ENCODE results near the gene MPP7. TPM values are rescaled to one million over a fixed set of nuclear protein-coding genes. Genes with fewer than 3 reads are reported as not detected.
A peak's percentile ranks its signal among the peaks of the same experiment; 100 is the strongest.

MPP7 gene
- total RNA-seq, 3 donors from 2014 or later (not counting 1 experiment from before 2014, with no cell fraction given) = 11.5 to 21.0 (median 19.1) TPM

DNA sequence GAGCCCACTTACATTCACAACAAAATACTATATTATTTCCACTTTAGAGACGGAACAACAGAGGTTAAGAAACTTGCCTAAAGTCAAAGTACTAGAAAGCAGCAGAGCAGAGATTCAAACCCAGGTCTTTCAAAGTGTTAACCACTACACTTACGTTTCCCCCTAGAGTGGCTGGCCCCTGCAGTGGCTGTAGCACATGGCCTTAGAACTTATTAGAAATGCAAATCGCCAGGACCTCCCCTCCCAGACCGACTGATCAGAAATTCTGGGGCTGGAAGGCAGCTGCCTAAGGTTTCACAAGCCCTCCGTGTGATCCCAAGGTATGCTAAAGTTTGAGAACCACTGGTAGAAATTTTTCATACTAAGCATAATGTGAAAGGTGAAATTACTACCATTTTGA is 8.1 kb downstream of the MPP7 start:
- H3K36me3 Mint-ChIP-seq = no peaks in the 10 kb centered on the region
- WGBS (ENCODE audit: insufficient coverage) = 81% methylated on average over 5 of the region's 5 CpGs

DNA sequence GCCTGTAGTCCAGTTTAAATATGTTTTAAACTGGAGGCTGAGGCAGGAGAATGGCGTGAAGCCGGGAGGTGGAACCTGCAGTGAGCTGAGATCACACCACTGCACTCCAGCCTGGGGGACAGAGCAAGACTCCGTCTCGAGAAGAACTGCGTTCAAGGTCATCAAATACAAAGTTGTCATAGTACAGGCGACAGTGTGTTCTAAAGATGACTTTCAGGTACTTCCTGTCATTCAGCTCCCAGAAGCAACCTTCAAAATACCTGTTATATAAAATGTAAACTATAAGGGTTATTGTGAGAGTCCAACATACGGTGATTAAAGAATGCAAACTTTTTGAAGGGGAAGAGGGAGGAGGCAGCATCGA is 8.7 kb downstream of the MPP7 start:
- Histone ChIP-seq H3K9me3 (ENCODE audit: control insufficient read depth, insufficient read depth, low read length) (no peaks in the 10 kb centered on the region), H3K27ac (ENCODE audit: low read length) (no peak overlapping the region), H3K4me1 (ENCODE audit: control insufficient read depth, insufficient read depth, low read length) (no peaks in the 10 kb centered on the region), H3K36me3 (ENCODE audit: control insufficient read depth, insufficient read depth, low read length) (no peaks in the 10 kb centered on the region), H3K4me3 (ENCODE audit: low read length) (no peak overlapping the region), H3K27me3 (ENCODE audit: control insufficient read depth, insufficient read depth, low read length) (no peaks in the 10 kb centered on the region)
- intact Hi-C loops (cut with micrococcal nuclease) = no loop called here
- Mint-ChIP-seq H3K4me1 (peaks cover 15 to 27% of the 10 kb centered on the region in 2 donors), H3K36me3 (no peaks in the 10 kb centered on the region), H3K9me3 (no peaks in the 10 kb centered on the region), H3K27me3 (ENCODE audit: low read depth in 2 of 2) (no peaks in the 10 kb centered on the region), H3K4me3 (no peak overlapping the region), H3K27ac (no peak overlapping the region)
- DNase-seq (peak in 1 of 2 donors; percentile 23), ATAC-seq (no peak)
- WGBS (ENCODE audit: insufficient coverage) = 91% methylated on average over 6 of the region's 8 CpGs
- TF ChIP-seq, protein P1, sequence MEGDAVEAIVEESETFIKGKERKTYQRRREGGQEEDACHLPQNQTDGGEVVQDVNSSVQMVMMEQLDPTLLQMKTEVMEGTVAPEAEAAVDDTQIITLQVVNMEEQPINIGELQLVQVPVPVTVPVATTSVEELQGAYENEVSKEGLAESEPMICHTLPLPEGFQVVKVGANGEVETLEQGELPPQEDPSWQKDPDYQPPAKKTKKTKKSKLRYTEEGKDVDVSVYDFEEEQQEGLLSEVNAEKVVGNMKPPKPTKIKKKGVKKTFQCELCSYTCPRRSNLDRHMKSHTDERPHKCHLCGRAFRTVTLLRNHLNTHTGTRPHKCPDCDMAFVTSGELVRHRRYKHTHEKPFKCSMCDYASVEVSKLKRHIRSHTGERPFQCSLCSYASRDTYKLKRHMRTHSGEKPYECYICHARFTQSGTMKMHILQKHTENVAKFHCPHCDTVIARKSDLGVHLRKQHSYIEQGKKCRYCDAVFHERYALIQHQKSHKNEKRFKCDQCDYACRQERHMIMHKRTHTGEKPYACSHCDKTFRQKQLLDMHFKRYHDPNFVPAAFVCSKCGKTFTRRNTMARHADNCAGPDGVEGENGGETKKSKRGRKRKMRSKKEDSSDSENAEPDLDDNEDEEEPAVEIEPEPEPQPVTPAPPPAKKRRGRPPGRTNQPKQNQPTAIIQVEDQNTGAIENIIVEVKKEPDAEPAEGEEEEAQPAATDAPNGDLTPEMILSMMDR (IDR thresholded peaks at IDR 0.05) = no peak

More for the DNA sequence above, 8.1 kb downstream of the MPP7 start:
- ATAC-seq = no peak
- no peaks in the 10 kb centered on the region for H3K27me3 Mint-ChIP-seq (ENCODE audit: low read depth in 2 of 2)
- no peaks in the 10 kb centered on the region for H3K9me3 ChIP-seq (ENCODE audit: control insufficient read depth, insufficient read depth, low read length)
- H3K4me1 Mint-ChIP-seq = peaks cover 17 to 29% of the 10 kb centered on the region in 2 donors
- H3K4me3 ChIP-seq (ENCODE audit: low read length) = no peak overlapping the region
- no peak overlapping the region for H3K4me3 Mint-ChIP-seq
- no peaks in the 10 kb centered on the region for H3K36me3 ChIP-seq (ENCODE audit: control insufficient read depth, insufficient read depth, low read length)
- intact Hi-C loops (cut with micrococcal nuclease) = no loop called here
- TF ChIP-seq, protein P1 (IDR thresholded peaks at IDR 0.05) = no peak
- H3K27ac Mint-ChIP-seq = no peak overlapping the region
- H3K27ac ChIP-seq (ENCODE audit: low read length) = no peak overlapping the region
- H3K9me3 Mint-ChIP-seq = no peaks in the 10 kb centered on the region
- no peaks in the 10 kb centered on the region for H3K4me1 ChIP-seq (ENCODE audit: control insufficient read depth, insufficient read depth, low read length)
- no peaks in the 10 kb centered on the region for H3K27me3 ChIP-seq (ENCODE audit: control insufficient read depth, insufficient read depth, low read length)
- DNase-seq = no peak

DNA sequence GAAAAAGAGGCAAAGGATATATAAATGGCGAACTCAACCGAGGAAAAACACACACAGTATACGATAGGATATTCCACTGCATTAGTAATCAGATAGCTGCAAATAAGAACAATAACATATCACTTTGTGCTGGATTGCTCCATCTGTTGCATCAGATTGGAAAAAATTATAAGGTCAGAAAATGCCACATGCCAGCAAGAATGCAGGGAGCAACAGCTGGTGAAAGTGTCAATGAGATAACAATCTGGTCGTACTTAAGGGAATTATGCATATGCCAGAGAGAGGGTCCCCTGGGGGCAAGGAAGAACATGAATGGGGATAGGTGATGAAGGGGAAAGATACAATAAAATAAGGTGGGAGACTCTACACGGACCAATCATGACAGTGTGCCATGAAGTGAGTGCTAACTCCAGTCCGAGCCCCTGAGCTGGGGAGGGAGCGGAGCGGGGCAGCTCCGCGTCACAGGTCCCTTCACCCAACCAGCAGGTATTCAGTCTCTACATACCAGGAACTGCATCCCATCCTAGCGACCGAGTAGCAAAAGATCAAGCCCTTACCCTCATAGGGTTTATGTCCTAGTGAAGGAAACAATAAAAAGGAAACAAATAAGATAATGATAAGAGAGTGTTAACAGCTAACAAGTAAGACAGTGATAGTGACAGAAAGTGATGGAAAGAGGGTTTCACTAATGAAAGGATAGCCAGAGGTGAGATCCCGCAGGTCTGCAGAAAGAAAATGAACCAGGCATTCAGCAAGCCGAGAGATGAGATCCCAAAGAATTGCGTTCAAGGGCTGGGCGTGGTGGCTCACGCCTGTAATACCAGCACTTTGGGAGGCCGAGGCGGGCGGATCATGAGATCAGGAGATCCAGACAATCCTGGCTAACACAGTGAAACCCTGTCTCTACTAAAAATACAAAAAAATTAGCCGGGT is 9.4 kb downstream of the MPP7 start:
- no peaks in the 10 kb centered on the region for H3K36me3 ChIP-seq (ENCODE audit: control insufficient read depth, insufficient read depth, low read length)
- Mint-ChIP-seq H3K9me3 (no peaks in the 10 kb centered on the region), H3K4me3 (no peak overlapping the region), H3K4me1 (peaks cover 9 to 23% of the 10 kb centered on the region in 2 donors), H3K27me3 (ENCODE audit: low read depth in 2 of 2) (no peaks in the 10 kb centered on the region), H3K36me3 (no peaks in the 10 kb centered on the region), H3K27ac (no peak overlapping the region)
- ATAC-seq (no peak), DNase-seq (no peak)
- intact Hi-C loops (cut with micrococcal nuclease) = no loop called here
- H3K4me1 ChIP-seq (ENCODE audit: control insufficient read depth, insufficient read depth, low read length) = no peaks in the 10 kb centered on the region
- TF ChIP-seq, protein P1 (IDR thresholded peaks at IDR 0.05) = no peak
- 94% methylated on average over 20 of the region's 21 CpGs for WGBS (ENCODE audit: insufficient coverage)
- no peak overlapping the region for H3K4me3 ChIP-seq (ENCODE audit: low read length)
- H3K9me3 ChIP-seq (ENCODE audit: control insufficient read depth, insufficient read depth, low read length) = no peaks in the 10 kb centered on the region
- H3K27me3 ChIP-seq (ENCODE audit: control insufficient read depth, insufficient read depth, low read length) = no peaks in the 10 kb centered on the region
- H3K27ac ChIP-seq (ENCODE audit: low read length) = no peak overlapping the region

All from natural killer cell (primary cell).